Neural cell (in vitro differentiated cells): Measurements from ENCODE around the gene DHPS. TPM values are rescaled to one million over a fixed set of nuclear protein-coding genes. Genes with fewer than 3 reads are reported as not detected.

Source experiments
- H2AFZ ChIP-seq: fragments of 200-600, 300-800 bp; sonication (generic), shearing (Covaris generic); 2 replicates; pipeline ENCODE4 v1.6.0; 2014; ENCODE audit warnings: low read depth, mild to moderate bottlenecking, antibody characterized with exemption, low read length, moderate library complexity
- H3F3A ChIP-seq: fragments of 200-600 bp; shearing (Covaris generic); 2 replicates; pipeline ENCODE4 v1.6.1; 2016; ENCODE audit warnings: mild to moderate bottlenecking, moderate library complexity, mixed read lengths, antibody characterized with exemption, low read length; ENCODE audit not compliant: insufficient read depth, poor library complexity, severe bottlenecking
- H3K27ac ChIP-seq: fragments of 200-600, 300-800 bp; sonication (generic), shearing (Covaris generic); 2 replicates; pipeline ENCODE4 v1.5.1; 2014; ENCODE audit warnings: mild to moderate bottlenecking, low read length, moderate library complexity
- H3K27me3 ChIP-seq: fragments of 300-800, 200-600 bp; sonication (generic), shearing (Covaris generic); 2 replicates; pipeline ENCODE4 v1.6.0; 2014; ENCODE audit warnings: mild to moderate bottlenecking, low read depth, low read length, moderate library complexity; ENCODE audit not compliant: insufficient read depth
- H3K36me3 ChIP-seq: fragments of 300-800, 200-600 bp; sonication (generic), shearing (Covaris generic); 2 replicates; pipeline ENCODE4 v1.5.1; 2014; ENCODE audit warnings: mild to moderate bottlenecking, antibody characterized with exemption, low read length, moderate library complexity; ENCODE audit not compliant: insufficient read depth
- H3K4me2 ChIP-seq: fragments of 300-800, 200-600 bp; sonication (generic), shearing (Covaris generic); 2 replicates; pipeline ENCODE4 v1.6.0; 2014; ENCODE audit warnings: mild to moderate bottlenecking, low read length
- H3K4me3 ChIP-seq: fragments of 300-800, 200-600 bp; sonication (generic), shearing (Covaris generic); 2 replicates; pipeline ENCODE4 v1.5.1; 2014; ENCODE audit warnings: mild to moderate bottlenecking, low read length, moderate library complexity
- H3K79me2 ChIP-seq: fragments of 200-600 bp; shearing (Covaris generic); replicated peaks from 2 replicates; pipeline ENCODE4 v1.6.0; 2014; ENCODE audit warnings: mild to moderate bottlenecking, low read length, moderate library complexity; ENCODE audit not compliant: insufficient read depth
- H3K9ac ChIP-seq: fragments of 300-800, 200-600 bp; sonication (generic), shearing (Covaris generic); 2 replicates; pipeline ENCODE4 v1.6.1; 2016; ENCODE audit warnings: mild to moderate bottlenecking, low read length, mixed read lengths
- H3K9me2 ChIP-seq: fragments of 200-600 bp; shearing (Covaris generic); 2 replicates; pipeline ENCODE4 v1.6.1; 2016; ENCODE audit warnings: mild to moderate bottlenecking, low read length, mixed read lengths; ENCODE audit not compliant: insufficient read depth
- H3K9me3 ChIP-seq: fragments of 200-600, 300-800 bp; sonication (generic), shearing (Covaris generic); 2 replicates; pipeline ENCODE4 v1.6.1; 2016; ENCODE audit warnings: mild to moderate bottlenecking, mixed run types, low read length, moderate library complexity, mixed read lengths
- H4K20me1 ChIP-seq: fragments of 200-600 bp; shearing (Covaris generic); 2 replicates; pipeline ENCODE4 v1.6.1; 2016; ENCODE audit warnings: mild to moderate bottlenecking, mixed run types; ENCODE audit not compliant: insufficient read depth
- CTCF ChIP-seq: fragments of 450-650 bp; IDR thresholded peaks from 2 replicates; pipeline ENCODE4 v1.5.1; 2014; ENCODE audit warnings: antibody characterized with exemption, mild to moderate bottlenecking, moderate library complexity; ENCODE audit not compliant: poor library complexity, severe bottlenecking
- EP300 ChIP-seq: fragments of 450-650 bp; conservative IDR thresholded peaks from 2 replicates; pipeline ENCODE4 v1.6.1; 2014; ENCODE audit warnings: antibody characterized with exemption, mild to moderate bottlenecking, moderate library complexity; ENCODE audit not compliant: poor library complexity, severe bottlenecking
- EZH2 ChIP-seq: fragments of 200-600, 300-800 bp; shearing (Covaris generic), sonication (generic); IDR thresholded peaks from 2 replicates; pipeline ENCODE4 v1.6.1; 2014; ENCODE audit warnings: antibody characterized with exemption, low read length, borderline replicate concordance, mild to moderate bottlenecking; ENCODE audit not compliant: insufficient read depth, poor library complexity, severe bottlenecking
- MXI1 ChIP-seq: fragments of 450-650 bp; conservative IDR thresholded peaks from 2 replicates; pipeline ENCODE4 v1.6.1; 2014; ENCODE audit warnings: antibody characterized with exemption, mild to moderate bottlenecking; ENCODE audit not compliant: poor library complexity, severe bottlenecking
- POLR2AphosphoS5 ChIP-seq: IDR thresholded peaks from 2 replicates; pipeline ENCODE4 v1.6.1; 2012
- RAD21 ChIP-seq: fragments of 450-650 bp; conservative IDR thresholded peaks from 2 replicates; pipeline ENCODE4 v1.6.1; 2014; ENCODE audit warnings: antibody characterized with exemption, mild to moderate bottlenecking, moderate library complexity
- SMC3 ChIP-seq: fragments of 450-650 bp; conservative IDR thresholded peaks from 2 replicates; pipeline ENCODE4 v1.6.1; 2014; ENCODE audit warnings: antibody characterized with exemption, mild to moderate bottlenecking, moderate library complexity; ENCODE audit not compliant: poor library complexity
- TAF1 ChIP-seq: IDR thresholded peaks from 2 replicates; pipeline ENCODE4 v1.6.1; 2012; ENCODE audit warnings: low read depth
- polyA plus RNA-seq: library from polyadenylated mRNA; depleted of rRNA; stranded (reverse); fragments of >200 nt; gene quantifications from 2 replicates; pipeline ENCODE4 v1.2.3, GENCODE V29; 2014
- TF ChIP-seq, protein P1 (sequence below): IDR thresholded peaks from 2 replicates; pipeline ENCODE4 v1.6.1; 2012; ENCODE audit warnings: borderline replicate concordance

The DHPS gene
- polyA plus RNA-seq, 1 donor from 2014 or later: 239 TPM

GRCh38 chr19:12675399-12675798 is 6.3 kb downstream of the DHPS start:
- TF ChIP-seq MXI1 (no peak), TAF1 (no peak), POLR2AphosphoS5 (no peak), CTCF (no peak), RAD21 (no peak), EP300 (no peak), EZH2 (no peak), SMC3 (no peak)
- TF ChIP-seq, protein P1, sequence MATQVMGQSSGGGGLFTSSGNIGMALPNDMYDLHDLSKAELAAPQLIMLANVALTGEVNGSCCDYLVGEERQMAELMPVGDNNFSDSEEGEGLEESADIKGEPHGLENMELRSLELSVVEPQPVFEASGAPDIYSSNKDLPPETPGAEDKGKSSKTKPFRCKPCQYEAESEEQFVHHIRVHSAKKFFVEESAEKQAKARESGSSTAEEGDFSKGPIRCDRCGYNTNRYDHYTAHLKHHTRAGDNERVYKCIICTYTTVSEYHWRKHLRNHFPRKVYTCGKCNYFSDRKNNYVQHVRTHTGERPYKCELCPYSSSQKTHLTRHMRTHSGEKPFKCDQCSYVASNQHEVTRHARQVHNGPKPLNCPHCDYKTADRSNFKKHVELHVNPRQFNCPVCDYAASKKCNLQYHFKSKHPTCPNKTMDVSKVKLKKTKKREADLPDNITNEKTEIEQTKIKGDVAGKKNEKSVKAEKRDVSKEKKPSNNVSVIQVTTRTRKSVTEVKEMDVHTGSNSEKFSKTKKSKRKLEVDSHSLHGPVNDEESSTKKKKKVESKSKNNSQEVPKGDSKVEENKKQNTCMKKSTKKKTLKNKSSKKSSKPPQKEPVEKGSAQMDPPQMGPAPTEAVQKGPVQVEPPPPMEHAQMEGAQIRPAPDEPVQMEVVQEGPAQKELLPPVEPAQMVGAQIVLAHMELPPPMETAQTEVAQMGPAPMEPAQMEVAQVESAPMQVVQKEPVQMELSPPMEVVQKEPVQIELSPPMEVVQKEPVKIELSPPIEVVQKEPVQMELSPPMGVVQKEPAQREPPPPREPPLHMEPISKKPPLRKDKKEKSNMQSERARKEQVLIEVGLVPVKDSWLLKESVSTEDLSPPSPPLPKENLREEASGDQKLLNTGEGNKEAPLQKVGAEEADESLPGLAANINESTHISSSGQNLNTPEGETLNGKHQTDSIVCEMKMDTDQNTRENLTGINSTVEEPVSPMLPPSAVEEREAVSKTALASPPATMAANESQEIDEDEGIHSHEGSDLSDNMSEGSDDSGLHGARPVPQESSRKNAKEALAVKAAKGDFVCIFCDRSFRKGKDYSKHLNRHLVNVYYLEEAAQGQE: no peak
- Histone ChIP-seq H3K27me3 (no peaks in the 10 kb centered on the region), H3K79me2 (peaks cover 12% of the 10 kb centered on the region), H3K9me2 (no peaks in the 10 kb centered on the region), H3K27ac (no peak overlapping the region), H4K20me1 (peaks cover 3% of the 10 kb centered on the region), H3F3A (no peaks in the 10 kb centered on the region), H3K9ac (no peak overlapping the region), H3K4me2 (no peak overlapping the region), H3K4me3 (no peak overlapping the region), H3K9me3 (no peaks in the 10 kb centered on the region), H3K36me3 (peaks cover 5% of the 10 kb centered on the region), H2AFZ (no peak overlapping the region)

DNA sequence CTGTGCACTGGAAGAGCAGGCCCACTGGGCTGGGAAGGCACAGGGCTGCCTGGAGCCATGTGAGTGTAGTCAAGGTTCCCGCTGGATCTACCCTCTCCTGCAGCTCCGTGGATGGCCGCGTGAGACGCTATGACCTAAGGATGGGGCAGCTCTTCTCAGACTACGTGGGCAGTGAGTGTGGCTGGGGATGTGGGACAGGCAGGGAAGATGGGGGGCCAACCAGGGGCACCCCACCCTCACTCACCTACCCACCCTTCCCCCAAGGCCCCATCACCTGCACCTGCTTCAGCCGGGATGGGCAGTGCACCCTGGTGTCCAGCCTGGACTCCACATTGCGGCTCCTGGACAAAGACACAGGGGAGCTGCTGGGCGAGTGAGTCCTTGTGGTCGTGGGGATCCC is 8.9 kb downstream of the DHPS start:
- Histone ChIP-seq H3K27me3 (no peaks in the 10 kb centered on the region), H3K4me2 (no peak overlapping the region), H3K9me2 (no peaks in the 10 kb centered on the region), H3F3A (no peaks in the 10 kb centered on the region), H3K4me3 (no peak overlapping the region), H4K20me1 (peaks cover 3% of the 10 kb centered on the region), H3K27ac (no peak overlapping the region), H3K9me3 (no peaks in the 10 kb centered on the region), H3K36me3 (no peaks in the 10 kb centered on the region), H2AFZ (no peak overlapping the region), H3K79me2 (peaks cover 14% of the 10 kb centered on the region), H3K9ac (no peak overlapping the region)
- TF ChIP-seq POLR2AphosphoS5 (no peak), RAD21 (no peak), EZH2 (no peak), SMC3 (no peak), CTCF (no peak), TAF1 (no peak), MXI1 (no peak), EP300 (no peak)
- TF ChIP-seq, protein P1: no peak
